Pons (tissue), 1 donor: ENCODE results near the gene MCTP1.

Experiments
- DNase-seq: peaks from one replicate; pipeline ENCODE4 v3.0.0-alpha.2; 2016; ENCODE audit warnings: low spot score

Gene MCTP1

GRCh38 chr5:95284572-95285408 lies at the start of gene MCTP1:
MCTP1 (minus strand) TSS chr5:95285094.
- DNase-seq = no peak

DNA sequence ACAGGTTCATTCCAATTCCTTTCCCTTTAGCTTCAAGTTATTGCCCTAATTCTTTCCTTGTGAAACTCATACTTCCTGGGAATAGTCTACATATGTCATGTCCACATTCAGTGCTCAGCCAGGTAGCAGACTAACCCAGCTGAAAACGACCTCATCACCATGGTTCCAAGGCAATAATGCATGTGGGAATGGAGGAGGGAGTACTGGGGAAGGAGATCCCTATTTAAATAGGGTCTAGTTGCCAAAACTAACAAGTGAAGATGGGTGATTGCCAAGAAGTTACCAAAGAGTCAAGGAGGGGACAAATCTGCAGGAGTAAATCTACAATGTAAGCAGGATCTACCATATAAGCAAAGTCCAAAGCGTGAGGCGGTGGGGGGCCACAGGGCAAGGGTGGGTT lies 47.3 kb upstream of the MCTP1 start:
- DNase-seq = no peak

- no peak for DNase-seq
These were observed 46.5 kb upstream of the MCTP1 start for GRCh38 chr5:95331358-95331757.

DNA sequence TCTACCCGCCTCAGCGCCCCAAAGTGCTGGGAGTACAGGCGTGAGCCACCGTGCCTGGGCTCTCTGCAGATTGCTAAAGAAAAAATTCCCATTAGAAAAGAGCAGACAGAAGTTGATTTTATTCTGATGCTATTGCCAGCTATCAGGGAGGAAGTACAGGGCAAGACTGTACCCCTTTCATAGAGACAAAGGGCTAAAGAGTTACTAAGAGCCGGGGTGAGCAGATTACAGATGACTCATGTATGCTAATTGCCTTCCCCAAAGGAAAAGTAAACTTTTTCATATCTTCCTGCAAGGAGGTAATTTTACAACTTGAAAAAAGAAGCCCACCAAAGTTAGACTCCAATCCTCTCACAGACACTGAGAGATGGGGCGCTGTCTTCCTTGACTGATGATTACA lies 42.3 kb upstream of the MCTP1 start:
- no peak for DNase-seq

GRCh38 chr5:95317687-95318086 lies 32.8 kb upstream of the MCTP1 start:
- DNase-seq = no peak

GRCh38 chr5:95317085-95317484 lies 32.2 kb upstream of the MCTP1 start:
- no peak for DNase-seq

- no peak for DNase-seq
These were observed 19.8 kb upstream of the MCTP1 start for GRCh38 chr5:95304711-95305110.

DNA sequence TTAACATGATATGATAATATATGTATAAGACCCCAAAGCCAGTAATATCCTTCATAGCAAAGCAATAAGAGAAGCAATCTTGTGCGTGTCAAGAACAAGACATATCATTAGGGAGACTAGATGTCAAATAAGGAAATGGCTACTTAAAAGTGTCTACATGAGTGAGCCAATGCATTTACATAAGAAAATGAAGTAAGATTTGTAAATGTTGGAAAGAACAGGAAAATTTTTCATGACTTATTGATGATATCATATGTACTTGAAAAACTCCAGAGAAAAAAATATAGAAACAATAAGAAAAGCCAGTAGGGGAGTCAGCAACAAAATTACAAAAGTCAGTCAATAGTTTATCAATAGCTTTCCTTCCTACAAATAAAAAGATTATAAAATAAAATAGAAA lies 13.8 kb upstream of the MCTP1 start:
- no peak for DNase-seq

GRCh38 chr5:95296291-95296690 lies 11.4 kb upstream of the MCTP1 start:
- no peak for DNase-seq

DNA sequence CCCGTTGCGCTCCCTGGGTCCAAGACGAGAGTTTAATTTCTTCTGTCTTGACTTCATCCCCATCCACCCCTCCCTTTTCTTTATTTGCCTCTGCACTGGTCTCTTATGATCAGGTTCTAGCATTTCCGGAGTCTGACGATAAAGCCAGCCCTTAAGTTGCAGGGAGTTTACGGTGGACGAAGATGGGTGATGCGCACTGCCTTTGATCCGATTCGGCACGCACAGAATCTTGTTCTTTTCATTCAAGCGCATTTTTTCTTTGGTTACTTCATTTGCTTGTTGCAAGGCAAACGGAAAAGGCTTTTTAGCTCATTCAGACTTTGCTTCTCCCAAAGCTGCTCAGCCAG lies 488 bp upstream of the MCTP1 start:
- DNase-seq = no peak

DNA sequence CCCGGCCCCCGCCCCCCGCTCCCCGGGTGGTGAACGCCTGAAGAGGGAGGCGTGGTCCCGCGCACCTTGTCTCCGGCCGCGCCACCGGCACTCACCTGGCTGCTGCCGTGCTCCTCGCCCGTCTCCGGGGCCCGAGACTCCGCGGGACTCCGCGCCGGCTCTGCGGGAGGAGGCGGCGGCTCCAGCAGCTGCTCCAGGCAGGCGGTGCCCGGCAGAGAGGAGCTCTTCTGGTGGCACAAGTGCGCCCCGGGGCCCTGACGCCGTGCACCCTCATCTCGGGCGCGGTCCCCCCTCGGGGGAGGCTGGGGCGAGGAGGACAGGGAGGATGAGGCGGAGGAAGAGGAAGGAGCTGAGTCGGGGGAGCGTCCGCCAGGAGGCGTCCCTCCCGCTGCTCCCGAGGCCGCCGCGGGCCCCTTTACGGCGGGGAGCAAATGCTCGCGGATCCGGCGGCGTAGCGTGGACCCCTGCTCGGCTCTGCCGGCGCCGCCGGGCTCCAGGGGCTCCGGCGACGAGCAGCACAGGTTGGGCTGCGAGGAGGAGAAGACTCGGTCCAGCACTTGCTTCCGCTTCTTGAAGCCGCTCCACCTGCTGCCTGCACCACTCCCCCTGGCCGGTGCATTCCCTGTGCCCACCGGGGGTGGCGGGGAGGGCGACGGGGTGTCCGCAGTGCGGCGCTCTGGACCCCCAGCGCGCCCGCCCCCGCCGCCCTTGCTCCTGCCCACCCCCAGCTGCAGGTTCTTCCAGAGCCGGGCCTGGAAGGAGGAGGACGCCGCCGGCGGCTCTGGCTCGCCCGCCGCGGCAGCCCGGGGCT lies 928 bp downstream of the MCTP1 start:
- DNase-seq = no peak

DNA sequence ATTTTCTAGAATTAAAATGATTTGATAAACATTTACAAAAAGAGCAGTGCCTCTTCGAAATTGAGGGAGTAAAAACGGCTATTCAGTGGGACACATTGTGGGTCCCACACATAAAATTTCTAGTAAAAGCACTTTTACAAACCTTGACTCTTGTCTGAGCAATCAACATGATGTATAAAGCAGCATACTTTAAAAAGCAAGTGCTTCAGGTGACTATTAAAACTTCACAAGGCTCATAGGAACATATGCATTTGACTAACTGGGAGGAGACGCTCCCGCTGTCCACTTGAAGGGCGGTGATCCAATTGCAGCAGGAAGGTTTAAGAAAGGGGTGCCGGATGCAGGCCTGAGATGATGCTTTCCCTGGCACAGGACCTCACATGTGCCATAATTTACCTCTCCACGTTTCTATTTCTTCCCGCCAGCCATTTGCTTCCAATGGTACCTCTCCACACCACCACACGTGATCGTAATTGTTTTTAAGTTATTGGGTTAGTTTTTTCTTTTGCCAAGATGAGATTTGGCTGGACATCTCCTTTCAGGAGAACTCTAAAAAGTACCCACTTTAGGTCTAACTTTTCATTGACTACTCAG lies 1.8 kb downstream of the MCTP1 start:
- DNase-seq = no peak

DNA sequence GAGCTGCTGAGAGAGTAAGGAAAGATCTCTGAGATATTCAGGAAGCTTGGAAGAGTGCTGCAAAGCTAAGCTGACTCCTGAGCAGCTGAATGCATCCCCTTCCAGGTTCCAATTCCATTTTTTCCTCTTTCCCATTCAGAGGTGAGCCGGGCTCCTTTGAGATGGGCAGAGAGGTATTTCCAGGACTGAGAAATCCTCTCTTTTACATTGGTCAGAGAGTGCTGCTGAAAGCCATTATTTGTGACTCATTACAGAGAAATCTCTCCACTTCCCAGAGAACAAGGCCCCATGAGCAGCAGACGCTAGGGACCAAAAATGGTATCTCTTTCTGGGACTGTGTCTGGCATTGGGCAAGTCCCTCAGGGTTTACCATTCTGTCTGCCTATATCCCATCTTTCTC lies 3.7 kb downstream of the MCTP1 start:
- DNase-seq = no peak

GRCh38 chr5:95280401-95281095 lies 4.3 kb downstream of the MCTP1 start:
- no peak for DNase-seq

GRCh38 chr5:95274011-95274410 lies 10.9 kb downstream of the MCTP1 start:
- DNase-seq = no peak

GRCh38 chr5:95272316-95272929 lies 12.5 kb downstream of the MCTP1 start:
- DNase-seq = no peak

DNA sequence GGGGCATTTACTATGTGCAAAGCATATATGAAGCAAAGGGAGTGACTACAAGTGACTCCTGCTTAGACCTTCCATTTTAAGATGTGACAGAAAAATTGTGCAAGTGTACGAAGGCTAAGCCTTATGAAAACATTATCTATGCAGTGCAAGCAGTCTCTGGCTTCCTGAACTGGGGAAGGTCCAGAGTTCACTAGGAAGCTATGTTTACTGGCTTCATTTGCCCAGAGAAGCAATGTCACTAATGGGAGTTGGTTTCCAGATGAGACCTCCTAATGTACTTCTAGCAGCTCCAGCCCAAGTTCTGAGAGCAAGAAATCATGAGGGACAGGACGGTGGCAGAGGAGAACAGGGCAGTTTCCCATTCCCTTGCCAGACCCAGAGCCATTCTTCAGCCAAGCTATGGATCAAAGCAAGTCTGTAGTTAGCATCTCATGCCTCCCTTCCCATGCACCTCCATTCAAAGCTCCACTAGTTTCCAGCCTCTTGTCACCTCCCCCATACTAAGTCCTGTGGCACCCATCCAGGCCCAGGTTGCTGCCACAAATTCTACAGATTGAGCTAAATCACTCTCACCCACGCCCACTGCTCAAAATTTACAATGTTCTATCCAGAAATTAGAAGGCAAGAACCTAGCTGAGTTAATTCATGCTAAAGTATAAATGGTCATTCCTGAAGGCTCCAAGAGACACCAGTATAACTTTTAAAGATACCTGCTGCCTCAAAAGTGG lies 21.8 kb downstream of the MCTP1 start:
- no peak for DNase-seq

DNA sequence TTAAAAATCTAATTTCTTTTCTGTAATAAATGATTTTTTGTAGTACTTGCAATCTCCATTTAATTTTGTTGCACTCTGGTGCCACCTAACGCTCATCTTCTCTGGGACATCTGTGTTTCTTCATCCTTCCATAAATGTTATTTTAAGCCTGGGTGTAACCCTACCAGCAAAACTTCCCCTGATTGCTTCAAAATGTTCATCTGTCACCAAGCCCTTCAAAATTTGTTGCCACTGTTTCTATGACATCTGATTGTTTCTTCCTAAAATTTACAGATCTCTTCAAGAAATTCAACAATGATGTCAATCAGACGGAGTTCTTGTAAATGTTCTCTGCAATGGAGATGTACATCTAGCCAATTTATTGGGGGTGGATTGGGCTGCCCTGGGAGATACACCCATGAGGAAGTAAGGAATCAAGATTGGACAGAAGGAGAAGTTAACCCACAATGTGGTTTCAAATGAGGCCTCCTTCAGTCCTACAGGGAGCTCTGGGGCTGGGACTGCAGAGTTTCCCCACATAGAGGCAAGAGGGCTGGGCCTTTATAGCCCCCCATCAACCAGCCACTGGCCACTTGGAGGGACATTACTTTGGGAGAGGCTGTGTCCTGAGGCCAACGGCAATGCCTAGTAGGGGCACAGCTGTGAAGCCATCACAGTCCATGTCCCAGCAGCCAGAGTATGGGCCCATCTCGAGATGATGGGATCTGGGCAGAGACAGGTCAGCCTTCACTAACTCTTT lies 23.3 kb downstream of the MCTP1 start:
- peak; percentile 35 for DNase-seq

GRCh38 chr5:95256991-95257390 lies 27.9 kb downstream of the MCTP1 start:
- no peak for DNase-seq

GRCh38 chr5:95256446-95256845 lies 28.4 kb downstream of the MCTP1 start:
- DNase-seq = no peak

DNA sequence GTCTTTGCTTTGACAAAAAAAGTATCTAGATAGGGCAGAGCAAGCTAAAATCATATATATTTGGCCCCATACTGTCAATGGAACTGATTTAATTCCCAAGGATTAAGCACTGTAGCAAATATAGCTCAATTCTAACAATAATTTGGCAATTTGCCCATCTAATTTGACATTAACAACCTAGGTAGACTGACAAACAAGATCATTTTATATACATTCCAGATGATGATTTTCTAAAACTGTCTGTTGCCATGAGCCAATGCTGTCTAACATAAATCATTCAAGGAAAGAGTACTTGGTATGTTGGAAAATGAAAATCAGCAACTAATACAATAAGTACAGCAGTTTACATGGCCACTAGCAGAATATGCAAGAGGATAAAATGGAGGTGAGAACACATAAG lies 32.1 kb downstream of the MCTP1 start:
- DNase-seq = no peak
